Measurements from ENCODE around the gene RBM20. TPM values are rescaled to one million over a fixed set of nuclear protein-coding genes. Genes with fewer than 3 reads are reported as not detected.

Gene RBM20
- polyA plus RNA-seq, 1 experiment = 0.11 TPM

DNA sequence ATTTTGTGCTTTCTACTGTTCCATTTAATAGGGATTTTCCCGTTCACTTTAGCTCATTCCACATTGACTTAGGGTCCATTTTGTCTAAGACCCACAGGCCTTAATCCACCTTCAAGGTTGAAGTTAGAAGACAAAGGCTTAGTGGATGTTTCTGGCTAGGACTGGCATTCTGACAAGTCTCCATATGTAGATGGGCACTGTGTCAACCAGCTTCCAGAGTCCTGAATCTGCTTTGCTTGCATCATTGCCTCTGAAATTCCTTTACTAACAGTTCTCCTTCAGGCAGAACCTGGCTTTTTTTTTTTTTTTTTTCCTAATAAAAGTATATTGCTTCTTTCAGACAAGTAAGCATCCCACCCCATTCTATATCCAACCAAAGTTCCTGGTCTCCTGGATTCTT is 158.0 kb downstream of the RBM20 start:
- Histone ChIP-seq H3K9me3 (ENCODE audit: control insufficient read depth, insufficient read depth, low read length) (no peaks in the 10 kb centered on the region), H3K27ac (ENCODE audit: low read depth, low read length) (peak overlapping the region; percentile 54), H3K4me3 (ENCODE audit: low read depth, low read length) (no peak overlapping the region), H3K27me3 (ENCODE audit: control insufficient read depth, insufficient read depth, low read length) (peaks cover 2% of the 10 kb centered on the region)
- TF ChIP-seq, protein P1, sequence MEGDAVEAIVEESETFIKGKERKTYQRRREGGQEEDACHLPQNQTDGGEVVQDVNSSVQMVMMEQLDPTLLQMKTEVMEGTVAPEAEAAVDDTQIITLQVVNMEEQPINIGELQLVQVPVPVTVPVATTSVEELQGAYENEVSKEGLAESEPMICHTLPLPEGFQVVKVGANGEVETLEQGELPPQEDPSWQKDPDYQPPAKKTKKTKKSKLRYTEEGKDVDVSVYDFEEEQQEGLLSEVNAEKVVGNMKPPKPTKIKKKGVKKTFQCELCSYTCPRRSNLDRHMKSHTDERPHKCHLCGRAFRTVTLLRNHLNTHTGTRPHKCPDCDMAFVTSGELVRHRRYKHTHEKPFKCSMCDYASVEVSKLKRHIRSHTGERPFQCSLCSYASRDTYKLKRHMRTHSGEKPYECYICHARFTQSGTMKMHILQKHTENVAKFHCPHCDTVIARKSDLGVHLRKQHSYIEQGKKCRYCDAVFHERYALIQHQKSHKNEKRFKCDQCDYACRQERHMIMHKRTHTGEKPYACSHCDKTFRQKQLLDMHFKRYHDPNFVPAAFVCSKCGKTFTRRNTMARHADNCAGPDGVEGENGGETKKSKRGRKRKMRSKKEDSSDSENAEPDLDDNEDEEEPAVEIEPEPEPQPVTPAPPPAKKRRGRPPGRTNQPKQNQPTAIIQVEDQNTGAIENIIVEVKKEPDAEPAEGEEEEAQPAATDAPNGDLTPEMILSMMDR (IDR thresholded peaks at IDR 0.05; ENCODE audit: low read depth, low read length) = no peak
- ChIA-PET CTCF (interaction anchor here (0.7 to 2.8 kb wide), 3 partner anchors 8 to 192 kb away, joined by 3 to 10 read pairs (median 4); no protein-coding TSS in a partner anchor), POLR2A (interaction anchor here (0.7 to 1.2 kb wide), 6 partner anchors 10 to 236 kb away, joined by 3 to 8 read pairs (median 4); partner anchors contain the start of gene PDCD4)
- peak; percentile 53 for DNase-seq (ENCODE audit: low read depth, low spot score)

DNA sequence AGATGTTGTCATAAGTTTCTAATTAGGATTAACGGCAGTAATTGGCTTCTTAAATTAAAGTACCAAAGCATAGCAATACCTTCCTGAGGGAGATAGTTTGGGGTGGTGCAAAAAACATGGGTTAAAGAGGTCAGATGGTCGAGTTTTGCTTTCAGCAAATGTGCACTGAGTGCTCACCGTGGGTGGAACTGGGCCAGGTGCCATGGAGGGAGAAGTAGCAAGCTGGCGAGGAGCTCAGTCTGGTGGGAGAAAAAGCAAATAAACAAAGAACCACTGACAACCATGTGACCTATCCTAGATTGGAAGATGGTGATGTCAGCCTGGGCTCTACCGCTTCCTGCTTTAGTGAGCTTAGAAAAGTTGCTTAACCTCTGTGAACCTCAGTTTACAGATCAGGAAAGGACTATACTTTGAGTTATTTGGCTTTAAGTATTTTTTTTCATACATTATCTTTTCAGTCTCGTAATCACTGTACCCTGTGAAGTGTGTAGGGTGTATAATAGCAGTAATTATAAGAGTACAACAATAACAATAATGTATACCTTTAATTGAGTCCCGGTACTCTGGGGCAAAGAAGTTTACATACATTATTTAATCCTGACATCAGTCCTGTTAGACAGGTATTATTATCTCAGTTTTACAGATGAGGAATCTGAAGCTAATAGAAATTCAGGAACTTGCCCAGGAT is 158.6 kb downstream of the RBM20 start:
- ChIA-PET POLR2A (interaction anchor here (0.9 to 1.5 kb wide), 5 partner anchors 10 to 115 kb away, joined by 3 to 5 read pairs (median 4); partner anchors contain the start of gene PDCD4), CTCF (interaction anchor here (0.6 to 2.8 kb wide), 7 partner anchors 9 to 1702 kb away, joined by 3 to 10 read pairs (median 3); no protein-coding TSS in a partner anchor)
- peaks cover 2% of the 10 kb centered on the region for H3K27me3 ChIP-seq (ENCODE audit: control insufficient read depth, insufficient read depth, low read length)
- no peak overlapping the region for H3K4me3 ChIP-seq (ENCODE audit: low read depth, low read length)
- TF ChIP-seq, protein P1 (IDR thresholded peaks at IDR 0.05; ENCODE audit: low read depth, low read length) = no peak
- H3K9me3 ChIP-seq (ENCODE audit: control insufficient read depth, insufficient read depth, low read length) = no peaks in the 10 kb centered on the region
- peak; percentile 71 for DNase-seq (ENCODE audit: low read depth, low spot score)
- peak overlapping the region; percentile 54 for H3K27ac ChIP-seq (ENCODE audit: low read depth, low read length)

DNA sequence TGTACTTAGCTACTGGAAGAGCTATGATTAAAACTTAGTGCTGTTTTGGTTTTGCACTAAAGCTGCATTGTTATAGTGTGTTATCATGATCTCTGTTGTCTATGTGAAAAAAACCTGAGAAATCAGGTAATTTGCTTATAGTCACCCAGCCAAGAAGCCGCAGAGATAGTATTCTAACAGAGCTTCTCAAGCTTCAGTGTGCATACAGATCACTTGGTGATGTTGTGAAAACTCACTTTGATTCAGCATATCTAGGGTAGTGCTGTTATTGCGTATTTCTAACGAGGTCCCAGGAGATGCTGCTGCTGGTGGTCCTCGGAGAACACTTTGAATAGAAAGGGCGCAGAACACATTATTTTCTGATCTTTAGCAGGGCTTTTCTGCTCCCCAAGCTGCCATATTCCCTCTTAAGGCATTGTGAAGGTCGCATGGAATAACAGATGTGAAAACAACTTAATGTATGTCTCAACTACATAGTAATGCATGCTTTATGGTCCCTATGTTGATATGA is 159.2 kb downstream of the RBM20 start:
- POLR2A ChIA-PET = interaction anchor here (0.6 to 1.5 kb wide), 6 partner anchors 11 to 420 kb away, joined by 3 to 7 read pairs (median 4); partner anchors contain the start of genes BBIP1 and SHOC2
- Histone ChIP-seq H3K27me3 (ENCODE audit: control insufficient read depth, insufficient read depth, low read length) (peaks cover 6% of the 10 kb centered on the region), H3K9me3 (ENCODE audit: control insufficient read depth, insufficient read depth, low read length) (no peaks in the 10 kb centered on the region), H3K27ac (ENCODE audit: low read depth, low read length) (no peak overlapping the region), H3K4me3 (ENCODE audit: low read depth, low read length) (no peak overlapping the region)
- DNase-seq (ENCODE audit: low read depth, low spot score) = no peak
- CTCF ChIA-PET = interaction anchor here (0.6 to 2.8 kb wide), 12 partner anchors 10 to 1701 kb away, joined by 3 to 10 read pairs (median 3); no protein-coding TSS in a partner anchor
- TF ChIP-seq, protein P1 (IDR thresholded peaks at IDR 0.05; ENCODE audit: low read depth, low read length) = no peak

DNA sequence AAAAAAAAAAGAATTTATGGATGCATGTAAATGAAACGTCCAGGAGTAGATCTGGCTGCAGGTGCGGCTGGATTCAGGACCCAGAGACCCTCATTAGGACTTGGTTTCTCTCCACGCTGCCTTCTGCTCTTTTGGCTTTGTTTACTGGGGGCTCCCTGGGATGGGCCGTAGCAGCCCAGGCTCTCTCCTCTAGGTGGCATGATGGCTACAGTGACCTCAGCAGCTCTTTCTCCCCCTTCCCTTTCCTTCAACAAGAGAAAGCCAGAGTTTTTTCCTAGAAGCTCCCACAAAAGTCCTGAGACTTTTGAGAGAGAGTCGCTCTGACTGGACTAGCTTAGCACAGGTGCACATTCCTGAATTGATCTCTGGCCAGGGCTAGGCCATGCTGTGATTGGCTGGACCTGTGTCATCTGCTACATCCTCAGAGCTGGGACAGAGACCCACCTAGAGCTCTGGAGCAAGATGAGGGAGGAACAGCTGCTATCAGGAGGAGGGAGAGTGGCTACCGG is 159.7 kb downstream of the RBM20 start:
- H3K9me3 ChIP-seq (ENCODE audit: control insufficient read depth, insufficient read depth, low read length) = no peaks in the 10 kb centered on the region
- H3K4me3 ChIP-seq (ENCODE audit: low read depth, low read length) = no peak overlapping the region
- TF ChIP-seq, protein P1 (IDR thresholded peaks at IDR 0.05; ENCODE audit: low read depth, low read length) = peak; percentile 70
- H3K27ac ChIP-seq (ENCODE audit: low read depth, low read length) = no peak overlapping the region
- no peak for DNase-seq (ENCODE audit: low read depth, low spot score)
- CTCF ChIA-PET = interaction anchor here (0.6 to 2.8 kb wide), 12 partner anchors 10 to 183 kb away, joined by 3 to 14 read pairs (median 4); no protein-coding TSS in a partner anchor
- H3K27me3 ChIP-seq (ENCODE audit: control insufficient read depth, insufficient read depth, low read length) = peaks cover 7% of the 10 kb centered on the region
- POLR2A ChIA-PET = interaction anchor here (0.6 to 1.5 kb wide), 3 partner anchors 108 to 420 kb away, joined by 4 to 7 read pairs (median 4); partner anchors contain the start of genes BBIP1 and SHOC2

All from AG04450 (cell line).